ENCODE measurements around the gene PSMA8. TPM values are rescaled to one million over a fixed set of nuclear protein-coding genes. Genes with fewer than 3 reads are reported as not detected.

The PSMA8 gene
- polyA plus RNA-seq, 1 experiment, result not detected

GRCh38 chr18:26090130-26091046 lies 43.3 kb upstream of the PSMA8 start, which contains the start of gene SS18:
Gene SS18, minus strand, starts transcription at chr18:26090613. Its CDS starts 44 bp downstream, at chr18:26090569.
- ChIA-PET POLR2A (no interaction called here), CTCF (no interaction called here)
- DNase-seq (ENCODE audit: low read depth), result peak; percentile 59
- TF ChIP-seq CTCF (IDR thresholded peaks at IDR 0.05; ENCODE audit: insufficient read depth, low read depth, low read length), result no peak
- Histone ChIP-seq H3K27me3 (ENCODE audit: control insufficient read depth, insufficient read depth, low read length) (no peaks in the 10 kb centered on the region), H3K4me3 (ENCODE audit: low read depth, low read length) (peak within 1 kb of the TSS; percentile 79), H3K36me3 (ENCODE audit: control insufficient read depth, insufficient read depth, low read length) (0 out of 2 replicates have a peak, but pooled peaks cover 1% of the 10 kb centered on the region)

- H3K36me3 ChIP-seq (ENCODE audit: control insufficient read depth, insufficient read depth, low read length), result no peaks in the 10 kb centered on the region
- ChIA-PET POLR2A (no interaction called here), CTCF (interaction anchor here (0.7 kb wide), 1 partner anchor 1492 kb away, joined by 3 read pairs; no protein-coding TSS in a partner anchor)
- peak overlapping the region; percentile 79 for H3K4me3 ChIP-seq (ENCODE audit: low read depth, low read length)
- no peak for TF ChIP-seq CTCF (IDR thresholded peaks at IDR 0.05; ENCODE audit: insufficient read depth, low read depth, low read length)
- no peak for DNase-seq (ENCODE audit: low read depth)
- no peaks in the 10 kb centered on the region for H3K27me3 ChIP-seq (ENCODE audit: control insufficient read depth, insufficient read depth, low read length)
Observed at GRCh38 chr18:26091047-26091630, 42.5 kb upstream of the PSMA8 start.

GRCh38 chr18:26096852-26097251 lies 36.8 kb upstream of the PSMA8 start:
- POLR2A ChIA-PET, result no interaction called here
- Histone ChIP-seq H3K27me3 (ENCODE audit: control insufficient read depth, insufficient read depth, low read length) (no peaks in the 10 kb centered on the region), H3K4me3 (ENCODE audit: low read depth, low read length) (no peak overlapping the region), H3K36me3 (ENCODE audit: control insufficient read depth, insufficient read depth, low read length) (no peaks in the 10 kb centered on the region)
- CTCF ChIA-PET, result interaction anchor here (0.6 kb wide), 1 partner anchor 21 kb away, joined by 3 read pairs; no protein-coding TSS in a partner anchor
- DNase-seq (ENCODE audit: low read depth), result no peak
- TF ChIP-seq CTCF (IDR thresholded peaks at IDR 0.05; ENCODE audit: insufficient read depth, low read depth, low read length), result no peak

- CTCF ChIA-PET, result no interaction called here
- POLR2A ChIA-PET, result no interaction called here
- DNase-seq (ENCODE audit: low read depth), result no peak
- no peak for TF ChIP-seq CTCF (IDR thresholded peaks at IDR 0.05; ENCODE audit: insufficient read depth, low read depth, low read length)
- Histone ChIP-seq H3K4me3 (ENCODE audit: low read depth, low read length) (no peak overlapping the region), H3K27me3 (ENCODE audit: control insufficient read depth, insufficient read depth, low read length) (no peaks in the 10 kb centered on the region), H3K36me3 (ENCODE audit: control insufficient read depth, insufficient read depth, low read length) (no peaks in the 10 kb centered on the region)
Observed at GRCh38 chr18:26097563-26097962, 36.1 kb upstream of the PSMA8 start.

- H3K36me3 ChIP-seq (ENCODE audit: control insufficient read depth, insufficient read depth, low read length), result no peaks in the 10 kb centered on the region
- TF ChIP-seq CTCF (IDR thresholded peaks at IDR 0.05; ENCODE audit: insufficient read depth, low read depth, low read length), result peak; percentile 5; the same call in 1 of the 2 replicates
- H3K27me3 ChIP-seq (ENCODE audit: control insufficient read depth, insufficient read depth, low read length), result no peaks in the 10 kb centered on the region
- ChIA-PET POLR2A (no interaction called here), CTCF (interaction anchor here (1.0 kb wide), 1 partner anchor 12 kb away, joined by 3 read pairs; no protein-coding TSS in a partner anchor)
- DNase-seq (ENCODE audit: low read depth), result no peak
- no peak overlapping the region for H3K4me3 ChIP-seq (ENCODE audit: low read depth, low read length)
Observed at GRCh38 chr18:26103579-26103978, 30.1 kb upstream of the PSMA8 start.

Data from BJ (cell line).